NCI-H146 treated with DMSO at 0.1 percent for 48 hours (cell line): ENCODE measurements around the gene CLPTM1.
"Not testable (repeated sequence)": the region's sequence is repeated elsewhere in the genome, so short reads cannot be mapped to it uniquely, and the experiment has no call there.

Experiments used
- DNase-seq: peaks from one replicate; lab custom pipeline; 2025; ENCODE audit not compliant: unreplicated experiment; lab: John Stamatoyannopoulos, UW

CLPTM1 gene, protein sequence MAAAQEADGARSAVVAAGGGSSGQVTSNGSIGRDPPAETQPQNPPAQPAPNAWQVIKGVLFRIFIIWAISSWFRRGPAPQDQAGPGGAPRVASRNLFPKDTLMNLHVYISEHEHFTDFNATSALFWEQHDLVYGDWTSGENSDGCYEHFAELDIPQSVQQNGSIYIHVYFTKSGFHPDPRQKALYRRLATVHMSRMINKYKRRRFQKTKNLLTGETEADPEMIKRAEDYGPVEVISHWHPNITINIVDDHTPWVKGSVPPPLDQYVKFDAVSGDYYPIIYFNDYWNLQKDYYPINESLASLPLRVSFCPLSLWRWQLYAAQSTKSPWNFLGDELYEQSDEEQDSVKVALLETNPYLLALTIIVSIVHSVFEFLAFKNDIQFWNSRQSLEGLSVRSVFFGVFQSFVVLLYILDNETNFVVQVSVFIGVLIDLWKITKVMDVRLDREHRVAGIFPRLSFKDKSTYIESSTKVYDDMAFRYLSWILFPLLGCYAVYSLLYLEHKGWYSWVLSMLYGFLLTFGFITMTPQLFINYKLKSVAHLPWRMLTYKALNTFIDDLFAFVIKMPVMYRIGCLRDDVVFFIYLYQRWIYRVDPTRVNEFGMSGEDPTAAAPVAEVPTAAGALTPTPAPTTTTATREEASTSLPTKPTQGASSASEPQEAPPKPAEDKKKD

DNA sequence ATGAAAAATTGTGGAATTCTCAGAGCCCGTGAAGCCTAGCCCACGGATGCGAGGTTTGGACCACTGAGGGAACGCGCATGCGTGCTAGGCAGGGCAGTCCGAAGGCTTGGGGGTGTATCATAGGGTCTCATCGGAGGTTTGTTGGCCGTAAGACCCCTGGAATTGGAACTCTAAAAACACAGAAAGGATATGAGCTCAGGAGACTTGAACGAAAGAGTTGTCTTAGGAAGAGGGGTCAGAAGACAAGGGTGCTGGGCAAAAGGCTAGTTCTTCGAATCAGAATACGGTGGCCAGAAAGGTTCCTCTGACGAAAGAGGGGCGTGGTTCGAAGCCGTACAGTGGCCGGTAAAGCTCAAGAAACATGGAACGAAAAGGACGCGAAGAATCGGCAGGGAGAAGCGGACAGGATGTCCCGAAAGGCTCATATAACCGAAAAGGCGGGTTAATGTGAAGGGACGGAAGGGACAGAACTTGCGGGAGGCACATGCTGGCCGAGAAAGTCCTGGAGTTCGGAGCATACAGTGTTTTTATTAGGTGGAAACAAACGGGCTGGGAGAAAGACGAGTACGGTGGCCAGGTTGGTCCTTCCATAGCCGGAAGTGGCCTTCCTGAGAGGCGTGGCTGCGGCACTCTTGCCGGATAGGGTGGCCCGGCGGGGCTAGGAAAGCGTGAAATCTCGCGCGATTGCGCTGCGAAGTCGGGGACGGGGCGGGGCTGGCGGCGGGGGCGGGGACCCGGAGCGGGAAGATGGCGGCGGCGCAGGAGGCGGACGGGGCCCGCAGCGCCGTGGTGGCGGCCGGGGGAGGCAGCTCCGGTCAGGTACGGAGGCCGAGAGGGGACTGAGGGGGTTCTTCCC lies at the start of gene CLPTM1:
Gene CLPTM1, plus strand, starts transcription at position 732 of the 856 bp plus-strand sequence. Its CDS starts 16 bp downstream, at position 748.
- peak; percentile 96 for DNase-seq

DNA sequence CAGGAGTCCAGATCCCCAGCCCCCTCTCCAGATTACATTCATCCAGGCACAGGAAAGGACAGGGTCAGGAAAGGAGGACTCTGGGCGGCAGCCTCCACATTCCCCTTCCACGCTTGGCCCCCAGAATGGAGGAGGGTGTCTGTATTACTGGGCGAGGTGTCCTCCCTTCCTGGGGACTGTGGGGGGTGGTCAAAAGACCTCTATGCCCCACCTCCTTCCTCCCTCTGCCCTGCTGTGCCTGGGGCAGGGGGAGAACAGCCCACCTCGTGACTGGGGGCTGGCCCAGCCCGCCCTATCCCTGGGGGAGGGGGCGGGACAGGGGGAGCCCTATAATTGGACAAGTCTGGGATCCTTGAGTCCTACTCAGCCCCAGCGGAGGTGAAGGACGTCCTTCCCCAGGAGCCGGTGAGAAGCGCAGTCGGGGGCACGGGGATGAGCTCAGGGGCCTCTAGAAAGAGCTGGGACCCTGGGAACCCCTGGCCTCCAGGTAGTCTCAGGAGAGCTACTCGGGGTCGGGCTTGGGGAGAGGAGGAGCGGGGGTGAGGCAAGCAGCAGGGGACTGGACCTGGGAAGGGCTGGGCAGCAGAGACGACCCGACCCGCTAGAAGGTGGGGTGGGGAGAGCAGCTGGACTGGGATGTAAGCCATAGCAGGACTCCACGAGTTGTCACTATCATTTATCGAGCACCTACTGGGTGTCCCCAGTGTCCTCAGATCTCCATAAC lies 49.6 kb upstream of the CLPTM1 start, which contains the start of gene APOE:
Gene APOE, plus strand, starts transcription at position 360 of the 724 bp plus-strand sequence. CDS start 829 bp downstream, outside the sequence.
- no peak for DNase-seq

DNA sequence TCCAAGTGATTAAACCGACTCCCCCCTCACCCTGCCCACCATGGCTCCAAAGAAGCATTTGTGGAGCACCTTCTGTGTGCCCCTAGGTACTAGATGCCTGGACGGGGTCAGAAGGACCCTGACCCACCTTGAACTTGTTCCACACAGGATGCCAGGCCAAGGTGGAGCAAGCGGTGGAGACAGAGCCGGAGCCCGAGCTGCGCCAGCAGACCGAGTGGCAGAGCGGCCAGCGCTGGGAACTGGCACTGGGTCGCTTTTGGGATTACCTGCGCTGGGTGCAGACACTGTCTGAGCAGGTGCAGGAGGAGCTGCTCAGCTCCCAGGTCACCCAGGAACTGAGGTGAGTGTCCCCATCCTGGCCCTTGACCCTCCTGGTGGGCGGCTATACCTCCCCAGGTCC lies 47.6 kb upstream of the CLPTM1 start:
- no peak for DNase-seq

DNA sequence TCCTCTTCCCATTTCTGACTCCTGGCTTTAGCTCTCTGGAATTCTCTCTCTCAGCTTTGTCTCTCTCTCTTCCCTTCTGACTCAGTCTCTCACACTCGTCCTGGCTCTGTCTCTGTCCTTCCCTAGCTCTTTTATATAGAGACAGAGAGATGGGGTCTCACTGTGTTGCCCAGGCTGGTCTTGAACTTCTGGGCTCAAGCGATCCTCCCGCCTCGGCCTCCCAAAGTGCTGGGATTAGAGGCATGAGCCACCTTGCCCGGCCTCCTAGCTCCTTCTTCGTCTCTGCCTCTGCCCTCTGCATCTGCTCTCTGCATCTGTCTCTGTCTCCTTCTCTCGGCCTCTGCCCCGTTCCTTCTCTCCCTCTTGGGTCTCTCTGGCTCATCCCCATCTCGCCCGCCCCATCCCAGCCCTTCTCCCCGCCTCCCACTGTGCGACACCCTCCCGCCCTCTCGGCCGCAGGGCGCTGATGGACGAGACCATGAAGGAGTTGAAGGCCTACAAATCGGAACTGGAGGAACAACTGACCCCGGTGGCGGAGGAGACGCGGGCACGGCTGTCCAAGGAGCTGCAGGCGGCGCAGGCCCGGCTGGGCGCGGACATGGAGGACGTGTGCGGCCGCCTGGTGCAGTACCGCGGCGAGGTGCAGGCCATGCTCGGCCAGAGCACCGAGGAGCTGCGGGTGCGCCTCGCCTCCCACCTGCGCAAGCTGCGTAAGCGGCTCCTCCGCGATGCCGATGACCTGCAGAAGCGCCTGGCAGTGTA lies 46.9 kb upstream of the CLPTM1 start:
- DNase-seq = no peak

DNA sequence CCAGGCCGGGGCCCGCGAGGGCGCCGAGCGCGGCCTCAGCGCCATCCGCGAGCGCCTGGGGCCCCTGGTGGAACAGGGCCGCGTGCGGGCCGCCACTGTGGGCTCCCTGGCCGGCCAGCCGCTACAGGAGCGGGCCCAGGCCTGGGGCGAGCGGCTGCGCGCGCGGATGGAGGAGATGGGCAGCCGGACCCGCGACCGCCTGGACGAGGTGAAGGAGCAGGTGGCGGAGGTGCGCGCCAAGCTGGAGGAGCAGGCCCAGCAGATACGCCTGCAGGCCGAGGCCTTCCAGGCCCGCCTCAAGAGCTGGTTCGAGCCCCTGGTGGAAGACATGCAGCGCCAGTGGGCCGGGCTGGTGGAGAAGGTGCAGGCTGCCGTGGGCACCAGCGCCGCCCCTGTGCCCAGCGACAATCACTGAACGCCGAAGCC lies 46.3 kb upstream of the CLPTM1 start:
- DNase-seq = no peak

DNA sequence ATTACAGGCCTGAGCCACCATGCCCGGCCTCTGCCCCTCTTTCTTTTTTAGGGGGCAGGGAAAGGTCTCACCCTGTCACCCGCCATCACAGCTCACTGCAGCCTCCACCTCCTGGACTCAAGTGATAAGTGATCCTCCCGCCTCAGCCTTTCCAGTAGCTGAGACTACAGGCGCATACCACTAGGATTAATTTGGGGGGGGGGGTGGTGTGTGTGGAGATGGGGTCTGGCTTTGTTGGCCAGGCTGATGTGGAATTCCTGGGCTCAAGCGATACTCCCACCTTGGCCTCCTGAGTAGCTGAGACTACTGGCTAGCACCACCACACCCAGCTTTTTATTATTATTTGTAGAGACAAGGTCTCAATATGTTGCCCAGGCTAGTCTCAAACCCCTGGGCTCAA lies 45.4 kb upstream of the CLPTM1 start:
- DNase-seq = no peak

DNA sequence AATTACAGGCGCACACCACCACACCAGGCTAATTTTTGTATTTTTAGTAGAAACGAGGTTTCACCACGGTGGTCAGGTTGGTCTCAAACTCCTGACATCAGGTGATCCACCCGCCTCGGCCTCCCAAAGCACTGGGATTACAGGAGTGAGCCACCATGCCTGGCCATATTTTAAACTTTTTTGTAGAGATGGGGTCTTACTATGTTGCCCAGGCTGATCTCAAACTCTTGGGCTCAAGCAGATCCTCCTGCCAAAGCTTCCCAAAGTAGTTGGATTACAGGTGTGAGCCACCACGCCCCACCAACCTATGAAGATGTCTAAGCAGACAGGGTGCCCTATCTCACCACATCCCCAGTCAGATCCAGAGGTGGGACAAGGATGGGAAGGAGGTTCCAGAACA lies 43.3 kb upstream of the CLPTM1 start:
- DNase-seq = not testable (repeated sequence)

DNA sequence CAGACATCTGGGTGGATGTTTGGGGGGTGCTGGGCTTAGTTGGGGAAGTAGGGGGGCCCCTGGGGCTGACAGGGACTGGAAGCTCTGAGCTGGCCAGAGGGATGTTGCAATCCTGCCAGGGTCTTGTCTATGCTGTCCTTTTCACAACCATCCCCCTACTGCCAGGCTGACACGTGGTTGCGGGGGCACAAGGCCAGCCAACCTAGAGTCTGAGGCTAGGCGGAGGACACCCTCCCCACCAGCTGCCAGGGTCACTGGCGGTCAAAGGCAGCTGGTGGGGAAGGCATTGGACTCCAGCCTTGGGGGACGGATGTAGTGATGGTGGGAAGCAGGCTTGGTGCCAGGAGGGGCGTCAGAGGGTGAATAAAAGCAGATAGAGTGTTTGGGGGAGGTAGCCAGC lies 42.3 kb upstream of the CLPTM1 start:
- no peak for DNase-seq

DNA sequence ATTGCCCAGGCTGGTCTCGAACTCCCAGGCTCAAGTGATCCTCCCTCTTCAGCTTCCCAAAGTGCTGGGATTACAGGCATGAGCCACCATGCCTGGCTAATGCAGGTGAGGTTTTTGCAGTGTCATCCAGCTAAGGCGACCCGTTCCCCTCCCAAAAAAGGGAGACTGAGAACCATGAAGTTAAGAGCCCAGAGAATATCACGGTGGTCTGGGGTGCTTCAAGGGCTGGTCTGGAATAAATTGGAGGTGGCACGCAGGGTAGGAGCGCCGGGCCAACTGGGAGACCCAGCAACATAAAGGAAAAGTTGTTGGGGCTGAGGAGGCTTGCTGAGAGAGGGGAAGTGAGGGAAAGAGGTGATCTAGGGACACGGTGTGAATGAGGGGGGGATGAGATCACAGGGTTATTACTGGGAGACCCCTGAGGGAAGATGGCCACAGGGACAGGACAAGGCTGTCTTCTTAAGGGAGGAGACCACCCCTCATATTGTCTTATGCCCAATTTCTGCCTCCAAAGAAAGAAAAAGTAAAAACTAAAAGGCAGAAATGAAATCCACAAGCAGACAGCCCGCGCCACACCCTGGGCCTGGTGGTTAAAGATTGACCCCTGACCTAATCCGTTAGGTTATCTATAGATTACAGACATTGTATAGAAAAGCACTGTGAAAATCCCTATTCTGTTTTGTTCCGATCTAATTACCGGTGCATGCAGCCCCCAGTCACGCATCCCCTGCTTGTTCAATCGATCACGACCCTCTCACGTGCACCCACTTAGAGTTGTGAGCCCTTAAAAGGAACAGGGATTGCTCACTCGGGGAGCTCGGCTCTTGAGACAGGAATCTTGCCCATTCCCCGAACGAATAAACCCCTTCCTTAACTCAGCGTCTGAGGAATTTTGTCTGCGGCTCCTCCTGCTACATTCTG lies 41.4 kb upstream of the CLPTM1 start:
- not testable (repeated sequence) for DNase-seq

DNA sequence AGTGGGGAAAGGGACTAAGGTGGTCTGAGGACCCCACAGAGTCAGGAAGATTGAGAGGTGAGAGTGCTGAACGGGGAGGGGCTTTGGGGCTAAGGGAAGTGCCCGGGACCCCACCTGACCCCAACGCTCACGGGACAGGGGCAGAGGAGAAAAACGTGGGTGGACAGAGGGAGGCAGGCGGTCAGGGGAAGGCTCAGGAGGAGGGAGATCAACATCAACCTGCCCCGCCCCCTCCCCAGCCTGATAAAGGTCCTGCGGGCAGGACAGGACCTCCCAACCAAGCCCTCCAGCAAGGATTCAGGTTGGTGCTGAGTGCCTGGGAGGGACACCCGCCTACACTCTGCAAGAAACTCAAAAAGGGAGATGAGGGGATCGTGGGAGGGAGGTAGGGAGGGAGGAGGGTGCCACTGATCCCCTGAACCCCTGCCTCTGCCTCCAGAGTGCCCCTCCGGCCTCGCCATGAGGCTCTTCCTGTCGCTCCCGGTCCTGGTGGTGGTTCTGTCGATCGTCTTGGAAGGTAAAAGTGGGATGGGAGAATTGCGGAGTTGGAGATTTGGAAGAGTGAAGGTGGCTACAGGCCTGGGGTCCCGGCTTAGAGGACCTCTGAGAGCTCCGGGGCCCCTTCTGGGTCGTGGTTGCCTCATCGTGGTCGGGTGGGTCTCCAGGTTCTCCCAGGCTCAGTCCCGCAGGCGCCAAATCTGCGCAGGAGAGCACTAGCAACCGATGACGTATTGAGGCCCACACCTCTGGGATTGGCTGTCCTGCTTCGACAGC lies 40.6 kb upstream of the CLPTM1 start, which contains the start of gene APOC1:
Gene APOC1, plus strand, starts transcription at position 176 of the 774 bp plus-strand sequence. Its CDS starts 284 bp downstream, at position 460.
- DNase-seq = peak; percentile 82

DNA sequence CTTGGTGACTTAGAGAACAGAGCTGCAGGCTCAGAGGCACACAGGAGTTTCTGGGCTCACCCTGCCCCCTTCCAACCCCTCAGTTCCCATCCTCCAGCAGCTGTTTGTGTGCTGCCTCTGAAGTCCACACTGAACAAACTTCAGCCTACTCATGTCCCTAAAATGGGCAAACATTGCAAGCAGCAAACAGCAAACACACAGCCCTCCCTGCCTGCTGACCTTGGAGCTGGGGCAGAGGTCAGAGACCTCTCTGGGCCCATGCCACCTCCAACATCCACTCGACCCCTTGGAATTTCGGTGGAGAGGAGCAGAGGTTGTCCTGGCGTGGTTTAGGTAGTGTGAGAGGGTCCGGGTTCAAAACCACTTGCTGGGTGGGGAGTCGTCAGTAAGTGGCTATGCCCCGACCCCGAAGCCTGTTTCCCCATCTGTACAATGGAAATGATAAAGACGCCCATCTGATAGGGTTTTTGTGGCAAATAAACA lies 30.9 kb upstream of the CLPTM1 start:
- no peak for DNase-seq

DNA sequence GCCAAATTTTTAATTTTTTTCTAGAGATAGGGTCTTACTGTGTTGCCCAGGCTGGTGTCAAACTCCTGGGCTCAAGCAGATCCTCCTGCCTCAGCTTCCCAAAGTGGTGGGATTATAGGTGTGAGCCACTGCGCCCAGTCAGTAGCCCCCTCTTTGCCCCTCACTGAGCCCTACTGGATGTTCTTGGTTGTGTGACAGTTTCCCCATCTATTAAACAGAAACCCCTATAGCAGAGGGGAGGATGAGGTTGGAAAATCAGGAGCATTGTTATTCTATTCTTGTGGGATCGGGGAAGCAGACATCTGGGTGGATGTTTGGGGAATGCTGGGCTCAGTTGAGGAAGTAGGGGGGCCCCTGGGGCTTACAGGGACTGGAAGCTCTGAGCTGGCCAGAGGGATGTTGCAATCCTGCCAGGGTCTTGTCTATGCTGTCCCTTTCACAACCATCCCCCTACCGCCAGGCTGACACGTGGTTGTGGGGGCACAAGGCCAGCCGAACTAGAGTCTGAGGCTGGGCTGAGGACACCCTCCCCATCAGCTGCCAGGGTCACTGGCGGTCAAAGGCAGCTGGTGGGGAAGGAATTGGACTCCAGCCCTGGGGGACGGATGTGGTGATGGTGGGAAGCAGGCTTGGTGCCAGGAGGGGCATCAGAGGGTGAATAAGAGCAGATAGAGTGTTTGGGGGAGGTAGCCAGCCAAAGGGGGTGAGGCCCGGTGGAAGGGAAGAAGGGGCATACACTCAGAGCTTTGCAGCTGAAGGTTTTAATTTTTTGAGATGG lies 29.9 kb upstream of the CLPTM1 start:
- DNase-seq = no peak

DNA sequence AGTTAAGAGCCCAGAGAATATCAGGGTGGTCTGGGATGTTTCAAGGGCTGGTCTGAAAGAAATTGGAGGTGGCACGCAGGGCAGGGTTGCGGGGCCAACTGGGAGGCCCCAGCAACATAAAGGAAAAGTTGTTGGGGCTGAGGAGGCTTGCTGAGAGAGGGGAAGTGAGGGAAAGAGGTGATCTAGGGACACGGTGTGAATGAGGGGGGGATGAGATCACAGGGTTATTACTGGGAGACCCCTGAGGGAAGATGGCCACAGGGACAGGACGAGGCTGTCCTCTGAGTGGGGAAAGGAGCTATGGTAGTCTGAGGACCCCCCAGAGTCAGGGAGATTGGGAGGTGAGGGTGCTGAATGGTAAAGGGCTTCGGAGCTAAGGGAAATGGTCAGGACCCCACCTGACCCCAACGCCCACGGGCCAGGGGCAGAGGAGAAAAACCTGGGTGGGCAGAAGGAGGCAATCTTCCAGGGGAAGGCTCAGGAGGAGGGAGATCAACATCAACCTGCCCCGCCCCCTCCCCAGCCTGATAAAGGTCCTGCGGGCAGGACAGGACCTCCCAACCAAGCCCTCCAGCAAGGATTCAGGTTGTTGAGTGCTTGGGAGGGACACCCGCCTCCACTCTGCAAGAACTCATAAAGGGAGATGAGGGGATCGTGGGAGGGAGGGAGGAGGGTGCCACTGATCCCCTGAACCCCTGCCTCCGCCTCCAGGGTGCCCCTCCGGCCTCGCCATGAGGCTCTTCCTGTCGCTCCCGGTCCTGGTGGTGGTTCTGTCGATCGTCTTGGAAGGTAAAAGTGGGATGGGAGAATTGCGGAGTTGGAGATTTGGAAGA lies 28.7 kb upstream of the CLPTM1 start:
- not testable (repeated sequence) for DNase-seq

DNA sequence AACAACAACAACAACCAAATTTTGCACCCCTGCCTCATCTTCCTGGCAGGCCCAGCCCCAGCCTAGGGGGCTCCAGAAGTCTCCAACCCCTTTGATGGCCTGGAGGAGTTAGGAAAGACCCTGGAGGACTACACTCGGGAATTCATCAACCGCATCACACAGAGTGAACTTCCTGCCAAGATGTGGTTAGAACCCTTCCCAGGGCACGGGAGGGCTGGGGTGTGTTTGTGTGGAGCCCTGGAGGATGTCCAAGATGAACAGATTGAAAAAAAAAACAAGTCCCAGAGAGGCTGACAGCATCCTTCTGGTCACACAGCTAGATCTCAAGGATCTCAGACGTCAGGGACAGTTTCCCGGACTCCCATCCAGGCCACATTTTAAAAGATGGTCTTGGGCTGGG lies 27.4 kb upstream of the CLPTM1 start:
- DNase-seq = no peak

DNA sequence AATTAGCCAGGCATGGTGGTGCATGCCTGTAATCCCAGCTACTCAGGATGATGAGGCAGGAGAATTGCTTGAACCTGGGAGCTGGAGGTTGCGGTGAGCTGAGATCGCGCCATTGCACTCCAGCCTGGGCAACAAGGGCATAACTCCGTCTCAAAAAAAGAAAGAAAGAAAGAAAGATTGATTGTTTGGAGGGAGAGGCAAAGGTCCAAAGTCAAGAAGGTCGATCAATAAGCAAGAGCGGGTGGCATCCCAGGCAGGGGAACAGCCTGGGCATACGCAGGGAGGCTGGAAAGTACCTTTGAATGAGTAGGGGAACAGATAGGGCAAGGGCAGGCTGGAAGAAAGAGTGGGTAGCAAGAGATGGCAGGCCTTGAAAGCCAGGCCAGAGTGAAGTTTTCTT lies 25.1 kb upstream of the CLPTM1 start:
- no peak for DNase-seq

DNA sequence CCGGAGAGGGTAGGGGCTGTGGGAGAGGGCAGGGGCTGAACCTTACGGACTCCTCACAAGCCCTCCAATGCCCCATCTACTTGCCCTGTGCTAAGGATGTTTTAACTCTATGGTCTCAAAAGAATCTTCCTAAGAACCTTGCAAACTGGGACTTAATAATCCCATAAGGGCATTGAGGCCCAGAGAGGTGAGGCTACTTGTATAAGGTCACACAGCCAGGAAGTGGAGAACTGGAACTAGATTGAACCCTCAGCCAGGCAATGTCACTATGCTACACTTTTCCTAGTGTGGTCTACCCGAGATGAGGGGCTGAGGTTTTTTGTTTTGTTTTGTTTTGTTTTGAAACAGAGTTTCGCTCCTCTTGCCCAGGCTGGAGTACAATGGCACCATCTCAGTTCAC lies 23.6 kb upstream of the CLPTM1 start:
- no peak for DNase-seq
